Left hindlimb (tissue), 1 donor: ENCODE results near the gene EPO.
"Not testable (repeated sequence)": the region's sequence is repeated elsewhere in the genome, so short reads cannot be mapped to it uniquely, and the experiment has no call there.

Source experiments
- DNase-seq: peaks from one replicate; pipeline ENCODE4 v3.0.0-alpha.2; 2018

The EPO gene

GRCh38 chr7:100705753-100706671 lies 14.3 kb upstream of the EPO start, which contains the start of gene POP7:
Gene POP7, plus strand, starts transcription at chr7:100706121. Its CDS starts 710 bp downstream, at chr7:100706831.
- DNase-seq, result peak; percentile 99

- no peak for DNase-seq
These were observed 13.5 kb upstream of the EPO start for GRCh38 chr7:100706672-100707311.

GRCh38 chr7:100708395-100708794 lies 11.9 kb upstream of the EPO start:
- DNase-seq, result no peak

- no peak for DNase-seq
These were observed 9.8 kb upstream of the EPO start for GRCh38 chr7:100710452-100710851.

- DNase-seq, result no peak
These were observed 8.9 kb upstream of the EPO start for GRCh38 chr7:100711369-100711768.

- DNase-seq, result no peak
These were observed 5.5 kb upstream of the EPO start for GRCh38 chr7:100714725-100715124.

GRCh38 chr7:100717073-100717472 lies 3.2 kb upstream of the EPO start:
- DNase-seq, result not testable (repeated sequence)

- no peak for DNase-seq
These were observed 567 bp upstream of the EPO start for GRCh38 chr7:100719523-100720278.

GRCh38 chr7:100720671-100721504 lies 620 bp downstream of the EPO start:
- DNase-seq, result no peak

GRCh38 chr7:100721505-100721812 lies 1.2 kb downstream of the EPO start:
- no peak for DNase-seq

GRCh38 chr7:100722480-100723212 lies 2.4 kb downstream of the EPO start:
- no peak for DNase-seq

GRCh38 chr7:100723732-100724275 lies 3.5 kb downstream of the EPO start:
- DNase-seq, result no peak

GRCh38 chr7:100724364-100724763 lies 4.1 kb downstream of the EPO start:
- DNase-seq, result not testable (repeated sequence)

GRCh38 chr7:100726996-100727761 lies 6.9 kb downstream of the EPO start:
- DNase-seq, result peak; percentile 85

- DNase-seq, result no peak
These were observed 7.9 kb downstream of the EPO start for GRCh38 chr7:100728196-100728595.

GRCh38 chr7:100730136-100730800 lies 10.0 kb downstream of the EPO start:
- no peak for DNase-seq

- no peak for DNase-seq
These were observed 11.8 kb downstream of the EPO start for GRCh38 chr7:100731937-100732636.

GRCh38 chr7:100735730-100736129 lies 15.5 kb downstream of the EPO start:
- no peak for DNase-seq

GRCh38 chr7:100736671-100737070 lies 16.4 kb downstream of the EPO start:
- DNase-seq, result no peak

- no peak for DNase-seq
These were observed 19.7 kb downstream of the EPO start for GRCh38 chr7:100739934-100740333.
